Parathyroid adenoma (tissue), 2 donors: ENCODE results near the gene NME7.
"Not testable (repeated sequence)": the region's sequence is repeated elsewhere in the genome, so short reads cannot be mapped to it uniquely, and the experiment has no call there.

Source experiments
- H2AFZ ChIP-seq: fragments of 300-600 bp; sonication (generic); one replicate; pipeline ENCODE4 v1.7.0; 2017; ENCODE audit warnings: antibody characterized with exemption, mild to moderate bottlenecking
- H3K27ac ChIP-seq: fragments of 300-600 bp; sonication (generic); one replicate; pipeline ENCODE4 v1.7.0; 2017
- H3K27me3 ChIP-seq: fragments of 300-600 bp; sonication (generic); one replicate; pipeline ENCODE4 v1.7.0; 2017; ENCODE audit warnings: low read length; ENCODE audit not compliant: control insufficient read depth, insufficient read depth
- H3K36me3 ChIP-seq: fragments of 300-600 bp; sonication (generic); one replicate; pipeline ENCODE4 v1.7.0; 2017; ENCODE audit warnings: low read length; ENCODE audit not compliant: control insufficient read depth, insufficient read depth
- H3K4me1 ChIP-seq: fragments of 300-600 bp; sonication (generic); one replicate; pipeline ENCODE4 v1.7.0; 2017; ENCODE audit warnings: control low read depth
- H3K4me2 ChIP-seq: fragments of 300-600 bp; sonication (generic); one replicate; pipeline ENCODE4 v1.7.0; 2017; ENCODE audit warnings: low read length
- H3K4me3 ChIP-seq: fragments of 300-600 bp; sonication (generic); one replicate; pipeline ENCODE4 v1.7.0; 2017; ENCODE audit warnings: low read depth, low read length
- H3K79me2 ChIP-seq: fragments of 300-600 bp; sonication (generic); one replicate; pipeline ENCODE4 v1.7.0; 2017; ENCODE audit warnings: control low read depth
- H3K9ac ChIP-seq: fragments of 300-600 bp; sonication (generic); one replicate; pipeline ENCODE4 v1.7.0; 2017; ENCODE audit warnings: mild to moderate bottlenecking
- H3K9me3 ChIP-seq: fragments of 300-600 bp; sonication (generic); one replicate; pipeline ENCODE4 v1.7.0; 2017; ENCODE audit warnings: low read length; ENCODE audit not compliant: control insufficient read depth
- TF ChIP-seq, protein P1 (sequence below): fragments of 300-600 bp; sonication (generic); IDR thresholded peaks from one replicate; pipeline ENCODE4 v1.7.0; 2017; ENCODE audit warnings: antibody characterized with exemption, mild to moderate bottlenecking
- donor health status: primary hyperparathyroidism.

Gene NME7

DNA sequence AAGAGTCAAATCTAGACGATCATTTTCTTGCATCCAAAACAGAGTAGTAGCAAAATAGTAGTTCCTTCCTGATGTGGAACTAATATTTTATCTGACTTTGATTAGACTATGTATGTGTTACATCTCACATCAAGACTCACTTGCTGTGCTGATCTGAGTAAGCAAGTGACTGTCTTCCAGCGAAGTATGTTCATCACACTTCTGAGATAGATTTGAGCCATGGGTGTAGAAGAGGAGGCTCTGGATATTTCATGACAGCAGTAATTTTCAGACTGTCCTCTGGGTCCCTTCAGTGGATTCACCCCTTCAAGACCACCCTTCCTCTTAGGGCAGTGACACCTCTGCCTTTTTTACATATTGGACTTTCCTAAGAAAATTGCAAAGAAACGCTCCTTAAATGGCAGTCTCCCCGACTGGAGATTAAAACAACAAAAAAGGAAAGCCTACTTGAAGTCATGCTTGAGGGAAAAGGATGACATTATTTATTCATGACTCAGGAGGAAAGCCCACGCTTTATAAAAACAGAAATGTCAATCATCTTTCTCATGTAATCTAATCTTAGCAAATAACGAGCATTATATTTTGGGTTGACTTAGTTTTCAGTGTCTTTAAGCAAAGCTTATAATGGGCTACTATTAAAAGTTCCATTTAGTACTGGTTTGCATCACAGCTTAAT, 238.3 kb downstream of the NME7 start:
- Histone ChIP-seq H3K27me3 (no peaks in the 10 kb centered on the region), H3K36me3 (no peaks in the 10 kb centered on the region), H3K9me3 (no peaks in the 10 kb centered on the region), H3K27ac (peak overlapping the region; percentile 33), H3K4me1 (peaks cover 23% of the 10 kb centered on the region), H3K4me2 (no peak overlapping the region), H3K9ac (no peak overlapping the region), H3K79me2 (no peaks in the 10 kb centered on the region), H2AFZ (no peak overlapping the region), H3K4me3 (no peak overlapping the region)
- TF ChIP-seq, protein P1, sequence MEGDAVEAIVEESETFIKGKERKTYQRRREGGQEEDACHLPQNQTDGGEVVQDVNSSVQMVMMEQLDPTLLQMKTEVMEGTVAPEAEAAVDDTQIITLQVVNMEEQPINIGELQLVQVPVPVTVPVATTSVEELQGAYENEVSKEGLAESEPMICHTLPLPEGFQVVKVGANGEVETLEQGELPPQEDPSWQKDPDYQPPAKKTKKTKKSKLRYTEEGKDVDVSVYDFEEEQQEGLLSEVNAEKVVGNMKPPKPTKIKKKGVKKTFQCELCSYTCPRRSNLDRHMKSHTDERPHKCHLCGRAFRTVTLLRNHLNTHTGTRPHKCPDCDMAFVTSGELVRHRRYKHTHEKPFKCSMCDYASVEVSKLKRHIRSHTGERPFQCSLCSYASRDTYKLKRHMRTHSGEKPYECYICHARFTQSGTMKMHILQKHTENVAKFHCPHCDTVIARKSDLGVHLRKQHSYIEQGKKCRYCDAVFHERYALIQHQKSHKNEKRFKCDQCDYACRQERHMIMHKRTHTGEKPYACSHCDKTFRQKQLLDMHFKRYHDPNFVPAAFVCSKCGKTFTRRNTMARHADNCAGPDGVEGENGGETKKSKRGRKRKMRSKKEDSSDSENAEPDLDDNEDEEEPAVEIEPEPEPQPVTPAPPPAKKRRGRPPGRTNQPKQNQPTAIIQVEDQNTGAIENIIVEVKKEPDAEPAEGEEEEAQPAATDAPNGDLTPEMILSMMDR: no peak

DNA sequence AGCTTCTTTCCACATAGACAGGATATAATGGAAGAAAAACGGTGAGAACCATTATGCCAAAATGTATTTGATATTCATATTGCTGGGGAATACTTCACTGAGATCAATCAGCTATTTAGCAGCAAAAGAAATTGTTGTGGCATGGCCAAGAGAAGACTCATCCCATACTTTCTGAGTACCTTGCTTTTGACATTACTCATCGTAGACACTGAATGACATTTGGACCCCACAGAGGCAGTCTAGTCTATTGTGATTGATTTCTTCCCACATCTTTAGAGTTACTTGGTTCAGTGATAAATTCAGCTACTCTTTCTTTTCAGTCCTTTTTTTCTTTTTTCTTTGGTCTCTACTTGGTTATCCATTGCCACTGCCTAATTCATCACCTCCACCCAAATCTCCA, 239.0 kb downstream of the NME7 start:
- no peaks in the 10 kb centered on the region for H3K9me3 ChIP-seq
- no peak overlapping the region for H3K9ac ChIP-seq
- H3K27ac ChIP-seq: peak overlapping the region; percentile 16
- H3K4me1 ChIP-seq: peaks cover 26% of the 10 kb centered on the region
- H3K79me2 ChIP-seq: no peaks in the 10 kb centered on the region
- H3K4me3 ChIP-seq: no peak overlapping the region
- no peak overlapping the region for H3K4me2 ChIP-seq
- H3K27me3 ChIP-seq: no peaks in the 10 kb centered on the region
- H3K36me3 ChIP-seq: no peaks in the 10 kb centered on the region
- TF ChIP-seq, protein P1: no peak
- no peak overlapping the region for H2AFZ ChIP-seq

- H3K27ac ChIP-seq: peak overlapping the region; percentile 36
Observed at GRCh38 chr1:169127305-169127704, 240.3 kb downstream of the NME7 start.

GRCh38 chr1:169126335-169126734, 241.3 kb downstream of the NME7 start:
- H3K36me3 ChIP-seq: no peaks in the 10 kb centered on the region
- peak overlapping the region; percentile 36 for H3K27ac ChIP-seq
- TF ChIP-seq, protein P1: no peak
- peaks cover 22% of the 10 kb centered on the region for H3K4me1 ChIP-seq
- no peak overlapping the region for H3K4me3 ChIP-seq
- no peaks in the 10 kb centered on the region for H3K27me3 ChIP-seq
- H3K79me2 ChIP-seq: peaks cover 4% of the 10 kb centered on the region
- H3K9me3 ChIP-seq: no peaks in the 10 kb centered on the region
- H3K9ac ChIP-seq: no peak overlapping the region
- H2AFZ ChIP-seq: no peak overlapping the region
- H3K4me2 ChIP-seq: no peak overlapping the region

More at GRCh38 chr1:169127305-169127704, 240.3 kb downstream of the NME7 start:
- Histone ChIP-seq H3K4me2 (peak overlapping the region; percentile 10), H3K4me3 (no peak overlapping the region), H3K36me3 (no peaks in the 10 kb centered on the region), H3K4me1 (peaks cover 22% of the 10 kb centered on the region), H2AFZ (no peak overlapping the region), H3K79me2 (no peaks in the 10 kb centered on the region), H3K9ac (no peak overlapping the region), H3K9me3 (no peaks in the 10 kb centered on the region), H3K27me3 (no peaks in the 10 kb centered on the region)
- TF ChIP-seq, protein P1: no peak

DNA sequence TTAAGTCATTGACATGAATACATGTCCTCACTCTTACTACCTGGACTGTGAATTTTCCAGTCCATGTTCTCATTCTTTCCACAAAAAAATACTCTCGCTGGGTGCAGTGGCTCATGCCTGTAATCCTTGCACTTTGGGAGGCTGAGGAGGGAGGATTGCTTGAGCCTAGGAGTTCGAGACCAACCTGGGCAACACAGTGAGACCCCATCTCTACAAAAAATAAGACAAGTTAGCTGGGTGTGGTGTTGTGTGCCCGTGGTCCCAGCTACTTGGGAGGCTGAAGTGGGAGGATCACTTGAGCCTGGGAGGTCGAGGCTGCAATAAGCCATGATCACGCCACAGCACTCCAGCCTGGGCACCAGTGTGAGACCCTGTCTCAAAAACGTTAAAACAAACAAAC, 242.0 kb downstream of the NME7 start:
- not testable (repeated sequence) for H3K79me2 ChIP-seq, H2AFZ ChIP-seq, H3K9ac ChIP-seq, H3K4me2 ChIP-seq, H3K27ac ChIP-seq, H3K9me3 ChIP-seq, H3K27me3 ChIP-seq, H3K36me3 ChIP-seq, H3K4me3 ChIP-seq
- H3K4me1 ChIP-seq: peaks cover 19% of the 10 kb centered on the region
